PFSK-1 (cell line): ENCODE measurements around the gene TRIP4.

Source experiments
- FOXP2 ChIP-seq: optimal IDR thresholded peaks from 2 replicates; pipeline ENCODE3; 2011; ENCODE audit warnings: borderline replicate concordance, control low read depth, inconsistent platforms; ENCODE audit not compliant: insufficient read depth; ENCODE audit errors: extremely low read length, extremely low read depth
- POLR2AphosphoS5 ChIP-seq: IDR thresholded peaks from 2 replicates; pipeline ENCODE4 v1.6.1; 2012; ENCODE audit warnings: low read depth, mild to moderate bottlenecking, control low read depth, low read length, moderate library complexity
- SIN3A ChIP-seq: IDR thresholded peaks from 2 replicates; pipeline ENCODE4 v1.6.1; 2012; ENCODE audit warnings: mild to moderate bottlenecking, low read length, moderate library complexity, borderline replicate concordance; ENCODE audit not compliant: insufficient read depth
- TAF1 ChIP-seq: IDR thresholded peaks from 2 replicates; pipeline ENCODE4 v1.6.1; 2012; ENCODE audit warnings: low read length, control low read depth, borderline replicate concordance; ENCODE audit not compliant: insufficient read depth
- TF ChIP-seq, protein P1 (sequence below), 2 experiments: IDR thresholded peaks; 2 replicates each; pipeline versions ENCODE4 v1.6.1 to v1.8.0; 2011 to 2012; ENCODE audit warnings: low read depth in 2 of 2, low read length in 2 of 2, control low read depth in 1 of 2, inconsistent platforms in 1 of 2, mild to moderate bottlenecking in 1 of 2, moderate library complexity in 1 of 2; ENCODE audit not compliant: insufficient read depth in 1 of 2

TRIP4 gene

GRCh38 chr15:64476550-64476949, 88.9 kb downstream of the TRIP4 start:
- no peak for TF ChIP-seq FOXP2
- no peak for TF ChIP-seq SIN3A
- TF ChIP-seq TAF1, result no peak
- TF ChIP-seq, protein P1, sequence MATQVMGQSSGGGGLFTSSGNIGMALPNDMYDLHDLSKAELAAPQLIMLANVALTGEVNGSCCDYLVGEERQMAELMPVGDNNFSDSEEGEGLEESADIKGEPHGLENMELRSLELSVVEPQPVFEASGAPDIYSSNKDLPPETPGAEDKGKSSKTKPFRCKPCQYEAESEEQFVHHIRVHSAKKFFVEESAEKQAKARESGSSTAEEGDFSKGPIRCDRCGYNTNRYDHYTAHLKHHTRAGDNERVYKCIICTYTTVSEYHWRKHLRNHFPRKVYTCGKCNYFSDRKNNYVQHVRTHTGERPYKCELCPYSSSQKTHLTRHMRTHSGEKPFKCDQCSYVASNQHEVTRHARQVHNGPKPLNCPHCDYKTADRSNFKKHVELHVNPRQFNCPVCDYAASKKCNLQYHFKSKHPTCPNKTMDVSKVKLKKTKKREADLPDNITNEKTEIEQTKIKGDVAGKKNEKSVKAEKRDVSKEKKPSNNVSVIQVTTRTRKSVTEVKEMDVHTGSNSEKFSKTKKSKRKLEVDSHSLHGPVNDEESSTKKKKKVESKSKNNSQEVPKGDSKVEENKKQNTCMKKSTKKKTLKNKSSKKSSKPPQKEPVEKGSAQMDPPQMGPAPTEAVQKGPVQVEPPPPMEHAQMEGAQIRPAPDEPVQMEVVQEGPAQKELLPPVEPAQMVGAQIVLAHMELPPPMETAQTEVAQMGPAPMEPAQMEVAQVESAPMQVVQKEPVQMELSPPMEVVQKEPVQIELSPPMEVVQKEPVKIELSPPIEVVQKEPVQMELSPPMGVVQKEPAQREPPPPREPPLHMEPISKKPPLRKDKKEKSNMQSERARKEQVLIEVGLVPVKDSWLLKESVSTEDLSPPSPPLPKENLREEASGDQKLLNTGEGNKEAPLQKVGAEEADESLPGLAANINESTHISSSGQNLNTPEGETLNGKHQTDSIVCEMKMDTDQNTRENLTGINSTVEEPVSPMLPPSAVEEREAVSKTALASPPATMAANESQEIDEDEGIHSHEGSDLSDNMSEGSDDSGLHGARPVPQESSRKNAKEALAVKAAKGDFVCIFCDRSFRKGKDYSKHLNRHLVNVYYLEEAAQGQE (IDR thresholded peaks at IDR 0.05; ENCODE audit: insufficient read depth in 1 of 2, low read depth in 2 of 2, low read length in 2 of 2), result no peak
- TF ChIP-seq POLR2AphosphoS5, result no peak

DNA sequence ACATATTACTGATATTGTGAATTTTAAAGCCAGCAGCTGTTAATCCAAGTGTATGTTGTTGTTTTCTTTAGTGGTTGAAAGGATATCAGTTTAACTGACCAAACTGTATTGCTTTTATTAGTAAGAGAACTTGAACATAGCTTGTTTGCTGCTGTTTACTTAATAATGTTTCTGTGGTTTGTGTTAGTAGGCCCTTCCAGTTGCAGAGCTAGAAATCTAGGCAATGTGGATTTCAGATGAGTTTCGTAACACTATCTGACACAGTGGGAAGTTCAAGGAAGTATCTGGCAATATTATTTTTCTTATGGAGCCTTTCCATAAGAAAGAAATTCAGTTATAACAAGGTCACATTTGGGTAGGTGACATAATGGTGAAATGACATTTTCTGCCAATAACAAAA, 91.2 kb downstream of the TRIP4 start:
- TF ChIP-seq FOXP2 (no peak), TAF1 (no peak), SIN3A (no peak), POLR2AphosphoS5 (no peak)
- TF ChIP-seq, protein P1 (IDR thresholded peaks at IDR 0.05; ENCODE audit: insufficient read depth in 1 of 2, low read depth in 2 of 2, low read length in 2 of 2), result no peak

GRCh38 chr15:64480891-64481290, 93.3 kb downstream of the TRIP4 start:
- TF ChIP-seq POLR2AphosphoS5 (no peak), TAF1 (no peak)

DNA sequence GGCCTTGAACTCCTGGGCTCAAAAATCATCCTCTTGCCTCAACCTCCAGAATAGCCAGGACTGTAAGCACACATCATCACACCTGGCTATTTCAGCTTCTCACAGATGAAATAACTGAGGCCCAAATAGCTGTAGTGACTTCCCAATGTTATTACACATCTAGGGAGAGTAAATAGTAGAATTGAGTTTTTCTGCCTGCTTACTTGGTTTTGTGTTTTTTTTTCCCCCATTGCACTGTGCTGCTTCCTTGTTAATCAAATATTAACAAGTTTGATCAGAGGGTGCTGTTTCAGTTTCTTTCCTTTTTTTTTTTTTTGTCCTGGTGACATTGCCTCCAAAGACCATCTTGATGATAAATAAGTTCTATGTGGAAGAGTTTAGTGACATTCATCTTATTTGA, 96.1 kb downstream of the TRIP4 start:
- TF ChIP-seq FOXP2 (no peak), SIN3A (no peak)
- TF ChIP-seq, protein P1 (IDR thresholded peaks at IDR 0.05; ENCODE audit: insufficient read depth in 1 of 2, low read depth in 2 of 2, low read length in 2 of 2), result no peak

DNA sequence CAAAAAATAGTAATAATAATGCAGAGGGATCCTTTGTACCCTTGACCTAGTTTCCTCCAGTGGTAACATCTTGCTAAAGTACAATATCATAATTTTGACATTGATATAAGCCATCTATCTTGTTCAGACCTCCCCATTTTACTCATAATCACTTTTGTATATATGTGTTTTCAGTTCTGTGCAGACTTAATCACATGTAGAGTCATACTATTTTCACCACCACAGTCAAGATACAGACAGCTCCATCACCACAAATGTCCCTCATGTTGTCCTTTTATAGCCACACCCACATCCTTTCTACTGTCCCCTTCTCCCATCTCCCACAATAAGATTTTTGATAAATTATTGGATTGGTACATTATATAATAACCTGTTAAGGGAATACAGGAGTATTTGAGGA, 98.2 kb downstream of the TRIP4 start:
- TF ChIP-seq, protein P1 (IDR thresholded peaks at IDR 0.05; ENCODE audit: insufficient read depth in 1 of 2, low read depth in 2 of 2, low read length in 2 of 2), result no peak
- no peak for TF ChIP-seq FOXP2
- TF ChIP-seq POLR2AphosphoS5, result no peak
- TF ChIP-seq TAF1, result no peak
- TF ChIP-seq SIN3A, result no peak
